ENCODE measurements around the gene RMI2.
"Not testable (repeated sequence)": the region's sequence is repeated elsewhere in the genome, so short reads cannot be mapped to it uniquely, and the experiment has no call there.

RMI2 gene

DNA sequence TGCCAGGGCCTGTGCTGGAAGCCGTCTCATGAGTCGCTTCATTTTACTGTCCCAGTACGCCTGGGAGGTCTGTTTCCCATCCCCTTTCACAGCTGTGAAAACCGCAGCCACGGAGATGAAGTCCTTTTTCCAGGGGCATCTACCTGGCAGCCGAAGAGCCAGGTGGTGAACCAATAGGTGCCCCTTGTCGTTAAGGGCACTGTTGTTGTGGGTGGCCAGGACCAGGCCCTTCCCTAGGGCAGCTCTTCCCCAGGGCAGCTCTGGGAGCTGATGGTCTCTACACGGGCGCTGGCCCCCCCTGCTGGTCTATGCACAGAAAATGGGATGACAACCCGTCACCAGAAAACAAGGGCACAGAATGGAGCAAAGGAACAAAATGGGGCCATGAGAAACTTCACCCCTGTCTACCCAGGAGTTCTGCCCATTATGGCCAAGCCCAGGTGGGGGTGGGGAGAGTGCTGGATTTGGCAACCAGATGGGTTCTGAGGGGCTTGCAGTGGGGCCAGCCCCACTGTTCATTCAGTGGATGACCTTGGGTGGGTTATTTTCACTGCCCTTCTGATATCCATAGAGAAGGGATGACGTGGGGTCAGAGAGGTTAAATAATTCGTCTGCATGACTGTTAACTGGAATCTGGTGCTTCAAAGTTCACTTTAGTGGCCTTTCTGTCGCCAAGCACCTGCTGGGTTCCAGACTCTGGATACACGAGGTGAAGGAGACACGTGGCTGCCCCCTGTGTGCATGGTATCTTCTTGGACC lies 11.5 kb downstream of the RMI2 start:
- peak; percentile 73 for DNase-seq

DNA sequence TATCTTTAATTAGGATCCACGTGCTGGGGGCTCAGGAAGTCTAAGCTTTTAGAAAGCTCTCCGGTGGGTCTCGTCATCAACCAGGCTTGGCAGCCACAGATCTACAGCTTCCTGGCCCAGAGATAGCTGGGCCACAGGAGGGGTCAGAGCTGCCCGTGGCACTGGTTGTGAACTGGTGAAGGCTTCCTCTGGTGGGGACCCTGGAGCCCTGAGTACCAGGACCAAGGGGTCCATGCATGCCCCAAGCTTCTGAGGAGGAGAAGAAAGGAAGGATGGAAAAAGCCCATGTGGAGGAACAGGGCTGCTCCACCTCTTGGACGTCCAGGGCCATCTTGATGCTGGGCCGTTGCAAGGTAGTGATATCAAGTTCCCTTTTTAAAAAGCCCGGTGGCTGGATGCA lies 13.3 kb downstream of the RMI2 start:
- no peak for DNase-seq

DNA sequence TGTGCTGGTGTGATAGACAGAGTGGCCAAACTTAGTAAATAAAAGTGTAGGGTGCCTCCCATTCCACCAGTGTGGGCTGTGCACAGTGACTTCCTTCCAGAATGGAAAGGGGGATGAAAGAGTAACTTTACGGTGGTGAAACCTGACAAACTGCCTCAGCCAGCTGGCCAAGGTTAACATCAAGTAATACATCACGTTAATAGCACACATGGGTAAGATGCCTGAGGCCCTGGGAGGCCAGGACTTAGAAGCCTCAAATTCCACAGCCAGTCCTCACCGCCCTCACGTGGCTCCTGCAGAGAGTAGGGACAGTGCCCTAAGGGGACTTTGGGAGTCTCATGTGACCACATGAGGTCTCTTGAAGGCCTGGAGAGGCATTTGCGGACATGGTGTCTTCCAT lies 14.1 kb downstream of the RMI2 start:
- DNase-seq: no peak

DNA sequence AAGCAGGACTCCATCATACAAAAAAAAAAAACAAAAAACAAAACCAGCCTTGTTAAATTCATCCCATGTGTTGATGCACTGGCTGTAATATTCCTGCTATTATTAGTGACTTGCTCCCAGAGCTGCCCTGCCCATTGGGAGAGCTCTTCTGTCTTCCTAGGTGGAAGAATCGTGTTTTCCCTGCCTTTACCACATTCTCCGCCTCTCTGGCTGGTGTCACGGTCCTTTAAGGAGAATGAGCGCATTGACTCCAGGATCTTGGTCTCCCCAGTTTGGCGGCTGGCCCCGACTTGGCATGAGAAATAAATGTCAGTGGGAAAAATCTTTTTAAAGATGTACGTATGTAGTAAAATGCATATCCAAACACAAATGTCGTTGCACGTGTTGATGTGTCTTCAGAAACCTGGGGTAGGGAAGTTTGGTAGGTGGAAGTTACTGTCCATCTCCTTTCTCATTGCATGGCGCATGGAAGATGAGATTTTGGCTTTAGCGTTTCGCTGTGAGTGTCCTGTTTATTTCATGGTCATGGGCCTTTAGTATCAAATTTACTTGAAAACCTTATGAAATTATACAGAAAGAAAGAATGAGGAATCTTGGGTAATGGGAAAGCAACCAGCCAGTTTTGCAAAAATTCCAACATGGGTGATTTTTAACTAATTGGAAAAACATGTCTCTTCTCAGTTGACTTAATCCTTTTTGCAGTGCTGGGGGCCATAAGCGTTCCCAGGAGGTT lies 15.5 kb downstream of the RMI2 start:
- no peak for DNase-seq

DNA sequence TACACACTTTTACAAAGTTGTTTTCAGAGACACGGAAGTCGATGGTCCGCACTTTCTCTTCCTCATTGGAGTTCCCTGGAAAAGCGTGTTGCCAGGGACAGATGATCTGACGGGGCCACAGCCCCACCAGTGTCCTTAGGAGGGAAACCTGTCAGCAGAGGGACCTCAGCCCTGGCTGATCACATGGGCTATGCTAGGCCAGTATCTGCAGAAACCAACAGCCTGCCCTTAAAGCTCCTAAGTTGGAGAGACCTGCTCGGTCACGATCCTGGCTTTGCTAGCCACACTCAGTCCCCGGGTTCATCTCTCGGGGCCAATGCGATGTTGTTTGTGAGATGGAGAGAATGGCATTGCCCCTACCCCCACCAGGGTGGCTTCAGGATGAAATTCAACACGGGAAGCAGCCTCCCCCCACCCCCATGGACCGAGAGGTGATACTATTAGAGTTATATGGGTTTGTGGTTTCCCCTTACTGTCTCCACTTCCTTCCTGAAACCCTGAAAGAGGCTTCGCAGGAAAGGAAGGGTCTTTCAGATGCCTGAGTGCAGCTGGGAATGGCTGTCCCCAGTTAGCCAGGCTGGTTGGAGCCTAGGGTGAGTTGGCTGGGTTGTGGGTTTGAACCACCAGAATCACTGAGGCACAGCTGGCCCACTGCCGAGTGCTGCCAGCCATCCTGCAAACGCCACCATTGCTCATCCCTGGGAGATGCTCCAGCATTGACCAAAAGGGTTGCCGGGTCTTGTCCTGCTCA lies 16.6 kb downstream of the RMI2 start:
- peak; percentile 61 for DNase-seq

DNA sequence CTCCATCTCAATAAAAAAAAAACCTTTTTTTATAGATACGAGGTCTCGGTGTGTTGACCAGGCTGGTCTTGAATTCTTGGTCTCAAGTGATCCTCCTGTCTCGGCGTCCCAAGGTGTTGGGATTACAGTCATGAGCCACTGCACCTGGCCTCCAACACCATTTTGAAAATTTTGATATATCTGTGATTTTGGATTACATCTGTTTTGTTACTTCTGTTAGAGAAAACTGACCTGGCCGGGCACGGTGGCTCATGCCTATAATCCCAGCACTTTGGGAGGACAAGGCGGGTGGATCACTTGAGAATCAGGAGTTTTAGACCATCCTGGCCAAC lies 18.6 kb downstream of the RMI2 start:
- no peak for DNase-seq

DNA sequence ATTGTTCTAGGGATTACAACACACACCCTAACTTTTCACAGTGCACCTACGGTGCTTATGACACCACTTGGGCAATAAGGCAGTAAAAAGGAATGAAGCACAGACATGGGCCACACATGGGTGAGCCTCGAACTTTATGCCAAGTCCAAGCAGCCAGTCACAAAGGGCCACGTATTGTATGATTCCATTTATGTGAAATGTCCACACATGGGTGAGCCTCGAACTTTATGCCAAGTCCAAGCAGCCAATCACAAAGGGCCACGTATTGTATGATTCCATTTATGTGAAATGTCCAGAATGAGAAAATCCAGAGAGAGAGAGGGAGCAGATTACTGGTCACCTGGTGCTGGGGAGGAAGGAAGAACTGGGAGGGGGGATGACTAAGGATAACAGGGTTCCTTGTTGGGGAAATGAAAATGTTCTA lies 22.2 kb downstream of the RMI2 start:
- no peak for DNase-seq

DNA sequence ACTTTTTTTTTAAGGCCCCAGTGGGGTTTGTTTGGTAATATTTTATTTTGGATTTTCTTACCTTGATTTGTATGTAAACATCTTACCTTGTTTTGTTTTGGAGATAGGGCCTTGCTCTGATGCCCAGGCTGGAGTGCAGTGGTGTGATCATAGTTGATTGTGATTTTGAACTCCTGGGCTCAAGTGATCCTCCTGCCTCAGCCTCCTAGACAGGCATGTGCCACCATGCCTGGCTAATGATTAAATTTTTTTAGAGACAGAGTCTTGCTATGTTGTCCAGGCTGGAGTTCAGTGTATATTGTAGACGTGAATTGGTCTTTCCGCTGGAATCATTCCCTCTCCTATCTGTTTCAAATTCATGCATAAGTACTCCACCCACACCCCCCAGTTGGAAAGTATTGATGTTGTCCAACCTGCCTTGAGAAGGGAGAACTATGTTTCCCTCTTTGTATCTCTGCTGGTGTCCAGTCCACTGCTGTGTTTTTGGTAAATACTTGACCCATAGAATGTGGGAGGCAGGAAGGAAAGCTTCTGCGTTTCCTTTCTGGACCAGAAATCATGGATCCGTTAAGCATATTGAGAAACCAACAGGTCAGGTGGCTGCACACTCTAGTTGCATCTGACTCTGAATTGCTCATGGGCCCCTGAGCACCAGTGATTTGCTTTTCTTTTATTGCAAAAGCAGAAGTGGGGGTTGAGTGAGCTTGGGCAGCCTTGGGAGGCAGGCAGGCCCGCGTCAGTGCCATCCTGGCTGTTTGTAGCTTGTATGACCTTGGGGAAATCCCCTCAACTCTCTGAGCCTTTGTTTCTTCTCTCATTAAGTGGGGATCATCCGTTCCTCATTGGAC lies 25.0 kb downstream of the RMI2 start:
- no peak for DNase-seq

DNA sequence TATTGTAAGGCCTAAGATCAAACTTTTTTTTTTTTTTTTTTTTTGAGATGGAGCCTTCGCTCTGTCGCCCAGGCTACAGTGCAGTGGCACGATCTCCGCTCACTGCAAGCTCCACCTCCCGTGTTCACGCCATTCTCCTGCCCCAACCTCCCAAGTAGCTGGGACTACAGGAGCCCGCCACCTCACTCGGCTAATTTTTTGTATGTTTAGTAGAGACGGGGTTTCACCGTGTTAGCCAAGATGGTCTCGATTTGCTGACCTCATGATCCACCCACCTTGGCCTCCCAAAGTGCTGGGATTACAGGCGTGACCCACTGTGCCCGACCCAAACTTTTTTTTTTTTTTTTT lies 25.6 kb downstream of the RMI2 start:
- not testable (repeated sequence) for DNase-seq

DNA sequence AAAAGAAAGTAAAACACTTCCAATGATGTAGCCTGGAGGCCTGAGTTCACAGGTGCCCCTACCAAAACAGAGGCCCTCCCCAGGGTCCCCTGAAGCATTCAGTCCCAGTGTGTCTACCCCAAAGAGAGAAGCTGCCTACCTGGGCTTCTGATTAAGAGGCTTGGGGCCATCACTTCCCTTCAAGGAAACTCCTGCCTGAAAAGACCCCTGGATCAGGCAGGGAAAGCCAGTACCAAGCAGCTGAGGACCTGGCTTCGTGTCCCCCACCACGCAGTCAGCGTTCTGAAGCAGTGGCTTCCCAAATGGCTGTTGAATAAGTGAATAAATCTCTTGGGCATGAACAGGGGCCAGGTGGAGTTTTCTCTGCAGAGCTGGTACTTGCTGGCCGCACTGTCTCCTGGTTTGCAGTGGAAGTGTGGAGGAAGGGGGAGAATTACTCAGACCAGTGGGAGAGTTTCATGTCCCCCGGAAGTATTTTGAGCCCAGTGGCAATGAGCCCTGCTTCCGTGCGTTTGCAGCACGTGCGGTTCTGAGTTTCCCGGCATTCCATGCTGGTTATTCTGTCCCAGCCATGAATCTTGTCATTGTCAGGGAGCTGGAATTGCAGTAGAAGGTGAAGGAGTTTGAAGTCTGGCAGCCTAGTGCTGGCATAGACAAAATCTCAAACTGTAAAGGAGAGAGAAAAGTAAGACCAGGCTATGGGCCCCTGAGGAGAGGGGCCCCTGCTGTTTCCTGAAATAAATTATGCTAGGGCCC lies 27.0 kb downstream of the RMI2 start:
- DNase-seq: no peak

DNA sequence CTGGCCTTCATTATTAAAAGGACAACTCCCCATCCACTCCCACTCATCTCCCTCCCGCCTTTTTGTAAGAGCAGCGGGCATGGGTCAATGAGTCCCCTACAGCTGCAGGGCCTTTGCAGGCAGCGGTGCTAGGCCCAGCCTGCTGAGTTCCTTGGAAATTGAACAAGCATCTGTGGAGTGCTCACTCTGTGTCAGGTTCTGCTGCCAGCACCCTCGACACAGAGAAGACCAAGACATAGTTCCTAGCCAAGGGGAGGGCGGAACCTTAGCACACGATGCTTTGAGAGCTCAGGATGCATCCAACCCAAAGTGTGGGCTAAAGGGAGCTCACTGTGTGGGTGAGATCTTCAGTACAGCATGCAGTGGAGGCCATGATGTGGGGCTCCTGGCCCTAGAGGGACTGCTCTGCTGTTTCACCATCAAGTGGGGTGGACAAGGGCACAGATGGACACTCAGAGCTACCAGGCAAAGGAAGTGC lies 27.6 kb downstream of the RMI2 start:
- no peak for DNase-seq

DNA sequence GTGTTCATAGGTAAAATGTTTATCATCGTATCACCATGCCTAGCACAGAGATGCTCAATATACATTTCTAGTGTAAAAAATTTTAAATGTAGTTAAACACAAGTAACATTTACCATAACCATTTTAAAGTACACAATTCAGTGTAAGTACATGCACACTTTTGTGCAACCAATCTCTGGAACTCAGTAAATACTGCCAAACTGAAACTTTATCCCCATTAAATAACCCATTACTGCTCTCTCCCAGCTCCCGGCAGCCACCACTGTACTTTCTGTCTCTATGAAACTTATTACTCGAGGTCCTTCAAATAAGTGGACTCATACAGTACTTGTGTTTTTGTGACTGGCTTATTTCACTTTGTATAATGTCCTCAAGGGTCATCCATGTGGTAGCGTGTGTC lies 29.0 kb downstream of the RMI2 start:
- DNase-seq: no peak

DNA sequence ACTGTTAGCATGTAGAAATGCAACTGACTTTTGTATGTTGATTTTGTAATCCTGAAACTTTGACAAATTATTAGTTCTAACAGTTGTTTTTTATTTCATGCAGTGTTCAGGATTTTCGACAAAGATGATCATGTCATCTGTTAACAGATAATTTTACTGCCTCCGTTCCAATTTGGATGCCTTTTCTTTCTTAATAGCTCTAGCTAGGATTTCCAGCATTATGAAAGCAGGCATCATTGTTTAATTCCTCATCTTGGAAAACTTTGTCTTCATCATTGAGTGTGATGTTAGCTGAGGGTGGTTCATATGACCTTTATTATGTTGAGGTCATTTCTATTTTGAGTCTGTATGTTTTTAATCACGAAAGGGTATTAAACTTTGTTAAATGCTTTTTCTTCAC lies 31.9 kb downstream of the RMI2 start:
- DNase-seq: no peak

DNA sequence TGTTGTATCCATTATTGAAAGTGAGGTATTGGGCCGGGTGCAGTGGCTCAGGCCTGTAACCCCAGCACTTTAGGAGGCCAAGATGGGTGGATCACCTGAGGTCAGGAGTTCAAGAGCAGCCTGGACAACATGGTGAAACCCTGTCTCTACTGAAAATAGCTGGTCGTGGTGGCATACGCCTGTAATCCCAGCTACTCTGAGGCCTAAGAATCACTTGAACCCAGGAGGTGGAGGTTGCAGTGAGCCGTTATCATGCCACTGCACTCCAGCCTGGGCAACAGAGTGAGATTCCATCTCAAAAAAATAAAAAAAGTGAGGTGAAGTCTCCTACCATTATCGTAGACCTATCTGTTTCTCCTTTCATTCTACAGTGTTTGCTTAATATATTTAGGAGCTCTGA lies 33.7 kb downstream of the RMI2 start:
- not testable (repeated sequence) for DNase-seq

DNA sequence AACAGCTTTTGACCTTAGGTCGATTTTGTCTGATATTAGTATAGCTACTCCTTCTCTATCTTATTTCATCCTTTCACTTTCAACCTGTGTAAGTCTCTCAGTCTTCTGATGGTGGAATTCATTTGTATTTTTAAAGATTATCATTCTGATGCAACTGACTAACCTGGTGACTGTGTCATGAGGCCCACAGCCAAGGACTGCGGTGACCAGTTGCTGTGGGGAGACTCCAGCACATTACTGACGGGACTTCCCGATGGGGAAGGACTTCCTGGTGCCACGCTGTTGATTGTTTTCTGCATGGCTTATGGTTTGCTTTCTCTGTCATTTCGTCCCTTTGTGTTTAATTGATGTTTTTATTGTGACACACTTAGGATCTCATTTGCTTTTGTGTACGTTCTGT lies 34.2 kb downstream of the RMI2 start:
- DNase-seq: peak; percentile 76

DNA sequence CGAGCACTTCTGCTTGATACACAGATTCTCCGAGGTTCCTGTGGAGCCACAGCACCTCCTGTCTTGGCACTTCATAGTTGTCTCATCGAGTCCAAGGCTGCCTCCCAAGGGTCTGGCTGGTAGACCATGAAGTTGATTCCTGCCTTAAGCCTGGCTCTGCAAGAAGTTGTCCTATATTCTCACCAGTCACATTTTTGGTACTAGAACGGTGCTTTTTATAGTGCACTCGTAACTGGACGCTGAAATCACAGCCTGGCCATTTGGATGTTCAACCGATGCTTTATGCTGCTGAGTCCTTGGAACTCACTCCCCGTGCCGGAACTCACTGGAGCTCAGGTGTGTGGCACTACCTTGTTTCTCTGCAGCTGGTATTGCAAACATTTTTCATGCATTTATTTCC lies 35.6 kb downstream of the RMI2 start:
- no peak for DNase-seq

DNA sequence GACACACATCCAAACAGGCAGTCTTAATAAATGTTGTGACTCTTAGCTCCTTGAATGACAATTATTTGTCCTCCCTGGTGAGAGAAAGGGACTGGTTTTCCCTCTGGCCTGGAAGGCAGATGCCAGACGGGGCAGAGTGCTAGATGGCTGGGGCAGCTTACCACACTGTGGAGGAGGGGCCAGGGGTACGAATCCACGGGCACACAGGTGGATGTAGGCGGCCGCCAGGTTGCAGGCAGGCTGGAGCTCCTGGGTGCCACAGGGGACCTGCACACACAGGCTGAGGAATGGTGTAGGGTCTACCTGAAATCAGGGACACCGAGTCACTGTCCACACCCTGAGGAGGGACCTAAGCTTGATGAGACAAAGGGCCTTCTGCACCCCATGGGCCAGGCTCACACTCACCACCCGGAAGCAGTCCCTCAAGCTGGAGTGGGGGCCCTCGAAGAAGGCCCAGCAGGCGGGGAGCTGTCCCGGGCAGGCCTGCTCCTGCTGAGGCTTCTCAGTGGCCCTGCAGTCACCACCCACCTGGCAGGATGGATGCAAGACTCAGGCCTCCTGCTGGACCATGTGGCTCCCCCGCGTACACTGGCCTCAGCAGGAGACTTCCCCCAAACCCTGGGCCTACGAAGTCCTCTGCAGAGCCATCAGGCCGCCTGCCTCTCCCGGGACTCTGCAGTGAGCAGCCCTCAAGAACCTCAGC lies 38.4 kb downstream of the RMI2 start:
- DNase-seq: no peak

DNA sequence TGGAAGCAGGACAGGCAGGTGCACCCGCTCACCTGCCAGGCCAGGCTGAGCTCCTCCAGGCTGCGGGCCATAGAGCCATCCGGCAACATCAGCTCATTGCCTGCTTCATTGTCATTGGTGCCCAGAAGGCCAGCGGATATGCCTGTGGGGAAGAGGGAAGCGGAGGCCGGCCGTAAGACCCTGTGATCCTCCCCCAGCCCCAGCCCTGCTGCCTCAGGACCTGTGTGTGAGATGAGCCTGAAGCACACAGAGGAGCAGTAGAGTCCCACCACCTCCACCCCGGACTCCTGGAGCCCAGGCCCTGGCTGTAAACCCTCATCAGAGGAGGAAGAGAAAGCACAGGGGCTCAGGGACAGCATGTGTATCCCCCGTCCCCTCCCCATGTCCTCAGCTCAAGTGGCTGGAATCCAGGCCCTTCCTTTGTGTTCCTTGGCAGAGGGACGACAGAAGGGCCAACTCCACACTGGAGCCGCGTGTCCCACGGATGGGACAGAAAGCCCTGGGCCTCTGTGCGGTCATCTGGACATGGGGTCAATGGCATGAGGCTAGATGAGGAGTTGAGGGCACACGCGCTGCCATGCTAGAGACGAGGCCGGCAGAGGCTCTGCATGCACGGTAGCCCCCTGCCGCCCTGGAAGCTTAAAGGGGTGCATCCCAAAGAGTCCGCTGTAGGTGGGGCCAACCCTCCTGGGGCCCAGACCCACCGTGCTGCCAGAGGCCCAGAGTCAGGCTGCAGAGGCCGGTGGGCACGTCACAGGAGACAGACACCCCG lies 39.1 kb downstream of the RMI2 start:
- DNase-seq: no peak

DNA sequence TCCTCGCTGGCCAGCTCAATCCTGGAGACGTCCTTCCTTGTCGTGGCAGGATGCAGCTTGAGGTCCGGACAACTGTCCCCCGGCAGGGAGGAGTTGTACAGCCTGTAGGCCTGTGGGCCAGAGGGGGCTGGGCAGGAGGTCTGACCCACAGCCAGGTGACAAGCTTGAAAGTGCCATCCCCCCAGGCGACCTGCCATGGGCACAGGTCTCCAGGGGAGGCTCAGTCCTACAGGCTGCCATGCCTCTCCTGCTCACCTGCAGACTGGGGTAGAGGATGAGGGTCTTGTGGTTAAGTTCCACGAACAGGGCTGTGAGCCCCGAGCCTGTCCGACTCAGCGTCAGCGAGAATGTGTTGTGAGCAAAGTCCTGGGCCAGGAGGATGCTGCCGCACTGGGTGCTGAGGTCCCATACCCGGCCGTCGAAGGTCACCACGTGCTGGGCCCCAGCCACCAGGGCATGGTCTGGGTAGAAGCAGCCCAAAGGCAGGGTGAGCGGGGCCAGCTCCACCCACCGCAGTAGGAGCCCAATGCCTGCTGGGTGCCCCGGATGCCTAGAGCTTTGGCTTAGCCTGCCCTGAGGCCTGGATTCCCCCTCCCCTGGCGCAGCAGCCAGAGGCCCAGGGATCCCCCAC lies 39.8 kb downstream of the RMI2 start:
- no peak for DNase-seq

DNA sequence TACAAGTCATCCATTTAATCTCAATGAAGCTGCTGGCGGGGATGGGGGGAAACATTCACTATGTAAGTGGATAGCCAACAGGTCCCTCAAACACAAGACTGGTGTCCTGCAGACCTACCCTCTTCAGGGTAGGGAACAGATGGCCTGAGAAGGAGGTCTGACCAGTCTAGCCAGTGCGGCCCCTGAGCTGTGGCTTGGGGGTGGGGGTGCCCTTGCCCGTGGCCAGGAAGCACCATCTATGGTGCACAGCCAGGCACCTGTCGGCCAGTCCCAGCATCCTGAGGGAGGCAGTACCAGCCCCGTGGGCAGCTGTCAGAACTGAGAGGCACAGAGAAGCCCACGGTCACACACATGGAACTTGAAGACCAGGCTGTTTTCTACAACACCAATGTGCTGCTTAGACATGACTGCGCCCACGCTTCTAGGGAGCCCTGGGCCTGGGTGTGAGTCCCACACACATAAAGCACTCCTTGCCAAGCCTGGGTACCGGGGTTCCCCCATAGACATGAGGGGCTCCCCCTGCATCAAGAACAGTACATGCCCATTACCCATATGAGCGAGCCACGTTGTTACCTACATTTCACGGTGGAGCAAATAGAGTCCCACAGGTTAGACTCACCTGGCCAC lies 40.9 kb downstream of the RMI2 start:
- DNase-seq: no peak
